HG03354 (cell line): ENCODE data around the gene SSPN.

ENCODE experiments used
- ATAC-seq: cut with Tn5 transposase; IDR thresholded peaks from one replicate; pipeline ENCODE4 v1.9.1; 2021; ENCODE audit warnings: mild to moderate bottlenecking; ENCODE audit not compliant: unreplicated experiment, poor library complexity, severe bottlenecking

SSPN gene

GRCh38 chr12:26278666-26279065 is 83.3 kb downstream of the SSPN start:
- no peak for ATAC-seq

DNA sequence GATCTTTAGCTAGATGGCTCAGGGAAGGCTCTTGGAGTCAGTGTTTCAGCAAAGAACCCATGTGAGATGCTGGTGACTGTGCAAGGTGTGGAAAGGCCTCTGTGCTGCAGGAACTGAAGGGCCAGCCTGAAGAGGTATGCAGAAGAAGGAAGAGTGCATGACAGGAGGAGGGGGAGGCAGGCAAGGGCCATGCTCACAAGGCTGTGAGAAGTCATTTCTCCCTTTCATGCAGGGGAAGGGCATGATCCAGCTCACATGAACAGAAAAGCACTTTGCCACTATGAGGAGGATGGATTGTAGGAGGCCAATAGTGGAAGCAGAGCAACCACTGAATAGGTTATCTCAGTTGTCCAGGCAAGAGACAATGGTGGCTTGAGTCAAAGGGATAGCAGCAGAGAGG is 83.7 kb downstream of the SSPN start:
- ATAC-seq = no peak

- ATAC-seq = no peak
Measured at GRCh38 chr12:26279908-26280307, 84.5 kb downstream of the SSPN start.

DNA sequence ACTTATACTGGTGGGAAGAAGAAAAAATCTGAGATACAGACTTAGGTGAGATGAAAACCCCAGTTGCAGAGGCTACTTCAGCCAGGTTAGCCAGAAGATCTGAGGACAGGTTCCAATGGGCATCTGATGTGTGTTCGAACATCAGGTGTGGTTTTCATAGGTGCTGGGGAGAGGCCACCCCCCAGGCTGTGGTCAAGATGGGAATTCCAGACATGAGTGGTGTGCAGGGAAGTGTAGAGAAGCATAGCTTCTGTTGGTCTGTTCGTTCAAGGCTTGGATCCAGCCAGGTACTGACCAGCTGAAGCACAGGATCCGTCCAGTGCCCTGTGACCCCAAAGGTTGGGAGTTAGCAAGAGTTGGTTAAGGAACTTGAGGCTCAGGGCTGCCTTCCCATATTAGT is 85.5 kb downstream of the SSPN start:
- ATAC-seq = no peak

DNA sequence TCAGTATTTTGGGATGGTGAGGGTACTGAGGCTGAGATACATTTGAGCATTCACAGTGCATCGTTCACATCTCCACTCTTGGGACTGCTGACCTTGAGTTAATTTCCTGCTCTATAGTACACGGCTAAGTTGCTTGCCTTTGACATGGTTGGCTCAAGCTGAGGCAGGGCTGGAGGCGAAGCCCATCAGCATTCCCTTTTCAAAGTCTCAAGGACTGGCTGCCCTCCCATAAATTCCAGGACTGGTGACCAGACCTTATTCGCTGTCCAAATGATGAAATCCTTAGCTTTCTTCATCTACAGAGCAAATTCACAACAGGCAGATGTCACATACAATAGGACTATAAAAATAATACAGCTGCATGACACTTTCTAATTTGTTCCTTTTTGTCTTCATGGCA is 85.9 kb downstream of the SSPN start:
- no peak for ATAC-seq

DNA sequence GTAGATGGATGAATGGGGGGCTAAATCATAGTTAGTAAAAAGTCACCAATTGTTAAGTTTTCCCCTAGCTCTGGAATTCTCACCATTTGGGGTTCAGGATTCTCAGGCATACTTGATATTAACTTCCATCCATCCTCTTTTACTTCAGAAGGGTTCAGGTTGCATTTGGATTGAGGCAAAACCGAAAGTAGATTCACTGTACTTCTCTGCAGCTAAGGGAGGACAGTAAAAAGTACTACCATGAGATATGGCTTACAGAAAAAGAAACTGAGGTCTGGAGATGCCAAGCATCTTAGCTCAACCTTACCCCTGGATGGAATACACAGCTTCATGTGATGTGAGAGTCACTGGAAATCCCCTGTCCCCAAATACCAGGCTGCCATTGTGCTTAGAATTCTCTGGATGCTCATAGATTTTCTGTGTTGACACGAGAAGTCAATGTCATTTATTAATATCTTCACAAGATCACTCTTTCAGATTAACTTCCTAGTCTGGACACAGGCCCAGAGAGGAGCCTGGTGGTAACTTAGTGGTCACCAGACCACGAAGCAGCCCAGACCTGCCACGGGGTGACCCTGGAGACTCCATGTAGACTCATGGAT is 87.1 kb downstream of the SSPN start:
- no peak for ATAC-seq

GRCh38 chr12:26283046-26283445 is 87.7 kb downstream of the SSPN start:
- ATAC-seq = no peak

GRCh38 chr12:26283617-26284016 is 88.2 kb downstream of the SSPN start:
- ATAC-seq = no peak

DNA sequence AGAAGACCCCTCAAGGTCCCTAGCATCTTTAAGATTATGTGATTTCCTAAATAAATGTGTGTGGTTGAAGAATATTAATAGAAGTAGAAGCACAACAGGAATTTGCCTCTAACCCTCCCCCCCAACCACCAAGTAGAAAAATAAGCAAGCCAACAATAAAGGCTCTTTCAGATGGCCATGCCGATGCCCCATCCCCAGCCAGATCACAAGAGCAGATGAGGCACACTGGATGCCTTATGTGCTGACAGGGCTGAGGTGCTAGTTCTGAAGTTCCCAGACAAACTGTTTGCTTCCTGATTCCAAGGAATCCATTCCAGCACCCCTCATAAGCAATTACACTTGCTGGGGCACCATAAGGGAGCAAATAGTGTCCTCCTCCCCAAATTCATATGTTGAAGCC is 90.0 kb downstream of the SSPN start:
- ATAC-seq = no peak

DNA sequence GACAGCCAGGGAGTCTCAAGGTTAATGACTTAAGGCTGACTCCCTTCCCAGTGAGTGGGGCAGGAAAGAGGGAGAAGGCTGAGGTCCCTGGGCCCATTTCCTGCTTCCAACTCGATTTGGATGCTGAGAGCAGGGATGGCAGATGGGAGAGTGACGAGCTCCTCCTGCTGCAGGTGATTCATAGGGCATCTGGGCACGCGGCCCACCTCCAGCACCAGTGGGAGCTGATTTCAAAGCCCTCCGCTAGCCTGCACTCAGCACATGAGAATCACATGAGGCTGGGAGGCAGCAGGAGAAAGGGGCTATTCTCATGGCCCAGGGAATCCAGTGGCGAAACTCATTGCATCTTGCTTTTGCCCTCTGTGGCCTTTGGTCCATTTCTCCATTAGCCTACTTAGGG is 90.8 kb downstream of the SSPN start:
- ATAC-seq = no peak

DNA sequence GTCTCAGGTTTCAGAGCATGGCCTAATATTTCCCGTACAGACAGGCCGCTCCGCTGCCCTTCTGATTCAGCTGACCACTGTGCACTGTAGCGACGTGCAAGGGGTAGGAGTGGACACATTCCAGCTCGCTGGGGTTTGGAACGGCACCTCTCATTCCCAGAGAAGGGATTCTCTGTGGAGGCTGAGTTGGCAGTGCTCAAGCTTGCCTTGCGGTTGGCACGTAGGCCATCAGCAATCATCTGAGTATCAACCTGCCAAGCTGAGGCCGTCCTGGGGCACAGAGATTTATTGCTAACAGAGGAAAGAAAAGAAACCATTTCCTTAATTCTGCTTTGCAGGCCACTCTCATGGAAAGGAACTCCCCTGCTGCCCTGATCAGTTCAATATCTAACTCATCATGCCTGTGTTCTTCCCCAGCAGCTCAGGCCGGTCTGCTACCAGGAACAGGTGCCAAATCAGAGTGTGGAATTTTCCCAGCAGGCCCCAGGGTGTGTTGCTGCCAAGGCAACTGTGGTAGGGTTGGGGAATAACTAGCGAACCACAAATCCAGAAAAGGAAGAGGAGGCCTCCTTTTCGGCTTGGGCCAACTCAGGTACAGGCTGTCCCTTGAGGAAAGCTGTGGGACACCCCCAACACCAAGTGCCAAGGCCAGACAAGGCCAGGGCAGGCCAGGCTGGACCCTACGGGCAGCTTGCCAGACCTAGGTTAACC is 92.5 kb downstream of the SSPN start:
- no peak for ATAC-seq

DNA sequence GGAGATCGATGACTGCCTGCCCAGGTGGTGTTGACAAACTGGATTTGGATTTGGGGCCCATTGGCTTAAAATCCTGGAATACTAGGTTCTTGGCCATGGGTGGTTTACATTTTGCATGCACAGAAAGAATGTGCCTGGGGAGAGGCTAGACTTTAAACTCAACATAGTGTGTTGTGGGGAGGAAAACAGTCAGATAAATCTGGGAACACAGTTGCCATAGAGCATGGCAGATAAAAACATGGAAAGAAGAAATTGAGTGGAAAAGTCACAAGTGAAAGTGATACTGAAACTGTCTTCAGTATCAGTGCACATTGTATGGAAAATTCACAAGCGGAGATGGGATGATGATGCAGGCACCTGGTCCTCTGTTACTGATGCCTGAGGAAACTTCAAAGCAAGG is 95.2 kb downstream of the SSPN start:
- no peak for ATAC-seq

GRCh38 chr12:26292596-26292995 is 97.2 kb downstream of the SSPN start:
- ATAC-seq = no peak

- ATAC-seq = no peak
Measured at GRCh38 chr12:26293612-26294011, 98.2 kb downstream of the SSPN start.

DNA sequence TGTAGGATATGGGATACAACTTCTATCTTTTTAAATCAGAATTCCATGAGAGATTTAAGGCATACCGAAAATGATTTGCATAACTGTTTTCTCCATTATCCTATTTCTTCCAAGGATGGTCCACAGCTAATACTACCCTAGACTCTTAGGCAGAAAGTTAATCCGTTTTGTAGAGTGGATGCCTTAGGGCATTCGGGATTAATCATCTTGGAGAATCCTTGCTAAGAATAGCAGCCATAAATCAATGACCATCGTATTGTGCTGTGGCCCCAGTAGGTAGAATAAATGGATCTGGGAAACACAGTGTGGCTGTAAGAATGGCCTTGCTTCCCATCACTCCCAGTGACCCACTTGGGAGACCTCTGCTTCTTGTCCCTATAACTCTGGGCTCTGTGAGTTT is 99.6 kb downstream of the SSPN start:
- no peak for ATAC-seq

DNA sequence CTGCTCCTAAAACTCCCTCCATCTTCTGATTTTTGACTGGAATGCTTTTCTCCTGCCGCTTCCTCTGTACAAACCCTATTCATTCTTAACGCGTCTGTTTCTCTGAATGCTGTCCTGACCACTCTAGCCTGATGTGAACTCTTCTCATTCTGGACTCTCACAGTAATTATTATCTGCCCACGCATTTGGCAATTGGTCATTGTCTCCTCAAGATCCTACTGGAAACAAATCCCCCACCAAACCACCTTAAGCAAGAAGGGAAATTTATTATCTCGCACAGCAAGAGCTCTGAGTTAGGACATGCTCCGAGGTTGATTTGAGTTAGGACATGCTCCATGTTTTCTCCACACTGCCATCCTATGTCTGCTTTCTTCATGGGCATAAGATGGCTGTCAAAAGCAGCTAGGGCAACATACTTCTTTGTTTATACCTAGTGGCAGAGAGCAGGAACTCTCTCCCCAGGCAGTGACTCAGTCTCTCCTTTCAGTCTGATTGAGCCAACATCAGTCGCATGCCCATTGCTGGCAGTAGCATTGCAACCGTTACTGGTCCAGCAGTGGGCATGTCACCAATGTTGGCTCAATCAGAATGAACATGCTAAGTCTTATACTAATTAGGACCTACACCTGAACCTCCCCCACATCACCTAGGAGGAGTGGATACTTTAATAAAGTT is 102.2 kb downstream of the SSPN start:
- no peak for ATAC-seq

GRCh38 chr12:26298785-26299621 is 103.6 kb downstream of the SSPN start:
- ATAC-seq = peak; percentile 98

GRCh38 chr12:26299751-26300150 is 104.4 kb downstream of the SSPN start:
- ATAC-seq = no peak
